Mammary epithelial cell (primary cell): Measurements from ENCODE around the gene NCOA3.
"Not testable (repeated sequence)": the region's sequence is repeated elsewhere in the genome, so short reads cannot be mapped to it uniquely, and the experiment has no call there.

Experiments
- EZH2 ChIP-seq: IDR thresholded peaks from 2 replicates; pipeline ENCODE4 v1.6.1; 2012; ENCODE audit warnings: low read length, inconsistent platforms, borderline replicate concordance
- TF ChIP-seq, protein P1 (sequence below), 2 donors: IDR thresholded peaks in 1 of 2; conservative IDR thresholded peaks in 1 of 2; 2 replicates each; pipeline ENCODE4 v1.5.1; 2011 to 2012; ENCODE audit warnings: inconsistent platforms in 2 of 2, low read length in 2 of 2, mild to moderate bottlenecking in 2 of 2, control low read depth in 1 of 2, low read depth in 1 of 2; ENCODE audit not compliant: insufficient read depth in 1 of 2; ENCODE audit errors: extremely low read depth in 1 of 2

DNA sequence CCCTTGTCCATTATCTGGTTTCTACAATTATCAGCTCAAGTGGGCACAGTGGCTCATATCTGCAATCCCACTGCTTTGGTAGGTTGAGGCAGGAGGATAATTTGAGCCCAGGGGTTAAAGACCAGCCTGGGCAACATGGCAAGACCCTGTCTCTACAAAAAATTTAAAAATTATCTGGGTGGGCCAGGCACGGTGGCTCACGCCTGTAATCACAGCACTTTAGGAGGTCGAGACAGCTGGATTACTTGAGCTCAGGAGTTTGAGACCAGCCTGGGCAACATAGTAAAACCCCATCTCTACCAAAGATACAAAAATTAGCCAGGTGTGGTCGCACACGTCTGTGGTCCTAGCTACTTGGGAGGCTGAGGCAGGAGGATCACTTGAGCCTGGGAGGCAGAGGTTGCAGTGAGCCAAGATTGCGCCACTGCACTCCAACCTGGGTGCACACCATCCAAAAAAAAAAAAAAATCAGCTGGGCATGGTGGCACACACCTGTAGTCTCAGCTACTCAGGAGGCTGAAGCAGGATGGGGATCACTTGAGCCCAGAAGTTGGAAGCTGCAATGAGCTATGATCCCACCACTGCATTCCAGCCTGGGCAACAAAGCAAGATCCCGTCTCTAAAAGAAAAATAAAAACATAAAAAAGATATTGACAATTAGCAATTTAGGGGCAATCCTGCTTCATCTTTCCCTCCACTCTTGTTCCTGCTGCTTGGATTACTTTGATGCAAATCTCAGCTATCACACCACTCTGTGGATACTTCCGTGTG is 43.2 kb upstream of the NCOA3 start:
- TF ChIP-seq, protein P1, sequence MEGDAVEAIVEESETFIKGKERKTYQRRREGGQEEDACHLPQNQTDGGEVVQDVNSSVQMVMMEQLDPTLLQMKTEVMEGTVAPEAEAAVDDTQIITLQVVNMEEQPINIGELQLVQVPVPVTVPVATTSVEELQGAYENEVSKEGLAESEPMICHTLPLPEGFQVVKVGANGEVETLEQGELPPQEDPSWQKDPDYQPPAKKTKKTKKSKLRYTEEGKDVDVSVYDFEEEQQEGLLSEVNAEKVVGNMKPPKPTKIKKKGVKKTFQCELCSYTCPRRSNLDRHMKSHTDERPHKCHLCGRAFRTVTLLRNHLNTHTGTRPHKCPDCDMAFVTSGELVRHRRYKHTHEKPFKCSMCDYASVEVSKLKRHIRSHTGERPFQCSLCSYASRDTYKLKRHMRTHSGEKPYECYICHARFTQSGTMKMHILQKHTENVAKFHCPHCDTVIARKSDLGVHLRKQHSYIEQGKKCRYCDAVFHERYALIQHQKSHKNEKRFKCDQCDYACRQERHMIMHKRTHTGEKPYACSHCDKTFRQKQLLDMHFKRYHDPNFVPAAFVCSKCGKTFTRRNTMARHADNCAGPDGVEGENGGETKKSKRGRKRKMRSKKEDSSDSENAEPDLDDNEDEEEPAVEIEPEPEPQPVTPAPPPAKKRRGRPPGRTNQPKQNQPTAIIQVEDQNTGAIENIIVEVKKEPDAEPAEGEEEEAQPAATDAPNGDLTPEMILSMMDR (conservative IDR thresholded peaks at IDR 0.05 in 1 of 2, IDR thresholded peaks at IDR 0.05 in 1 of 2; ENCODE audit: extremely low read depth in 1 of 2, insufficient read depth in 1 of 2, low read depth in 1 of 2, low read length in 2 of 2), result not testable (repeated sequence)
- TF ChIP-seq EZH2, result not testable (repeated sequence)
